T-helper 2 cell treated with Interferon-gamma antibody and Interleukin-4, amounts not matched to agents 5 μg/mL and 100 μg/mL, for 36 hours (primary cell): Measurements from ENCODE around the gene MYCBPAP.
"Not testable (repeated sequence)": the region's sequence is repeated elsewhere in the genome, so short reads cannot be mapped to it uniquely, and the experiment has no call there.

Experiments
- DNase-seq: peaks from one replicate; pipeline ENCODE4 v3.0.0; 2021; ENCODE audit warnings: low spot score
- H3K27ac Mint-ChIP-seq: one replicate; pipeline ENCODE4 v1.8.0; 2021; ENCODE audit warnings: mild to moderate bottlenecking, mixed read lengths
- H3K27me3 Mint-ChIP-seq: one replicate; pipeline ENCODE4 v1.8.0; 2021; ENCODE audit warnings: low read depth, mixed read lengths
- H3K36me3 Mint-ChIP-seq: one replicate; pipeline ENCODE4 v1.8.0; 2021; ENCODE audit warnings: low read depth, mixed read lengths
- H3K4me1 Mint-ChIP-seq: one replicate; pipeline ENCODE4 v1.8.0; 2021; ENCODE audit warnings: low read depth, mixed read lengths
- H3K4me3 Mint-ChIP-seq: one replicate; pipeline ENCODE4 v1.8.0; 2022; ENCODE audit warnings: mild to moderate bottlenecking, moderate library complexity, mixed read lengths
- H3K9me3 Mint-ChIP-seq: one replicate; pipeline ENCODE4 v1.8.0; 2021; ENCODE audit warnings: mixed read lengths

The MYCBPAP gene

GRCh38 chr17:50467114-50467854, 41.0 kb upstream of the MYCBPAP start:
- Mint-ChIP-seq H3K9me3 (no peaks in the 10 kb centered on the region), H3K27me3 (peaks cover 26% of the 10 kb centered on the region), H3K27ac (no peak overlapping the region), H3K4me1 (no peaks in the 10 kb centered on the region), H3K4me3 (no peak overlapping the region), H3K36me3 (no peaks in the 10 kb centered on the region)
- no peak for DNase-seq

GRCh38 chr17:50467855-50468303, 40.4 kb upstream of the MYCBPAP start:
- H3K9me3 Mint-ChIP-seq: no peaks in the 10 kb centered on the region
- DNase-seq: no peak
- no peaks in the 10 kb centered on the region for H3K36me3 Mint-ChIP-seq
- no peaks in the 10 kb centered on the region for H3K4me1 Mint-ChIP-seq
- H3K4me3 Mint-ChIP-seq: no peak overlapping the region
- no peak overlapping the region for H3K27ac Mint-ChIP-seq
- H3K27me3 Mint-ChIP-seq: peaks cover 26% of the 10 kb centered on the region

DNA sequence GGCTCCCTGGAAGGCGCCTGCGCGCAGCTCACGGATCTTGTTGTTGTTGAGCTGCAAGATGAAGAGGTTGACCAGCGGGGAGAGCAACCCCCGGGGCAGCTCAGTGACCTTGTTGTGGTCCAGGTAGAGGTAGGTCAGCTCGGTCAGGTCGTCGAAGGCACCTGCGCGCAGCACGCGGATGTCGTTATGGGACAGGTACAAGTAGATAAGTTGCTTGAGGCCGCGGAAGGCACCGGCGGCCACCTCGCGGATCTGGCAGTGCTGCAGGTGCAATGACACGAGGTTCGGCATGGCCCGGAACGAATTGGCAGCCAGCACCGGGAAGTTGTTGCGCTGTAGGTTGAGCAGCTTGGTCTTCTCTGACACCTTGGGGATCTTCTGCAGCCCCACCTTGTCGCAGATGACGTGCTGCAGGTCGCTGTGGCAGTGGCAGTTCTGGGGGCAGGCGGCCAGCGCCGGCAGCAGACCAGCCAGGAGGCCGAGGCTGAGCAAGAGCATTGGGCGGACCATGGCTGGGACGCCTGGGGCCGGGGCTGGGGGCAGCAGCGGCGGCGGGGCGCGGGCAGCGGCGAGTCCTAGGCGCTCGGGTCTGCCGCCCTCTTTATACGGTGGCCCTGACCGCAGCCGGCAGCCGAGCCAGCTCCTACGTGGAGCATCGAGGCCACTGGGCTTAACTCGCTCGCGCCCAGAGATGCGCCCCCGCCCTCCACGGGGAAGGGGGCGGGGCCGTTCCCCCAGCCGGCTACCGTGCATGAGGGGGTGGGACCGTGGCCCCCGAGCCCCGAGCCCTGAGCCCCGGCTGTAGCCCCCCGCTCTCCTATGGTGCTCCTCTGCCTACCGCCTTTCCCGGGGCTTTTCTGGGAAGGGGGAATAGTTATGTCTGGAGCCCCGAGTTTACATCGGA, 39.7 kb upstream of the MYCBPAP start, which contains the start of gene CHAD:
Gene CHAD (minus strand): TSS at position 577 of the 904 bp plus-strand sequence. CDS start 67 bp downstream, at position 510.
- peaks cover 26% of the 10 kb centered on the region for H3K27me3 Mint-ChIP-seq
- H3K36me3 Mint-ChIP-seq: no peaks in the 10 kb centered on the region
- no peak within 1 kb of the TSS for H3K27ac Mint-ChIP-seq
- H3K4me1 Mint-ChIP-seq: no peaks in the 10 kb centered on the region
- H3K4me3 Mint-ChIP-seq: no peak within 1 kb of the TSS
- no peaks in the 10 kb centered on the region for H3K9me3 Mint-ChIP-seq
- no peak for DNase-seq

- DNase-seq: no peak
- Mint-ChIP-seq H3K4me3 (no peak overlapping the region), H3K27me3 (peaks cover 26% of the 10 kb centered on the region), H3K9me3 (no peaks in the 10 kb centered on the region), H3K36me3 (peaks cover 2% of the 10 kb centered on the region), H3K4me1 (no peaks in the 10 kb centered on the region), H3K27ac (no peak overlapping the region)
Measured at GRCh38 chr17:50469208-50469605, 39.0 kb upstream of the MYCBPAP start.

DNA sequence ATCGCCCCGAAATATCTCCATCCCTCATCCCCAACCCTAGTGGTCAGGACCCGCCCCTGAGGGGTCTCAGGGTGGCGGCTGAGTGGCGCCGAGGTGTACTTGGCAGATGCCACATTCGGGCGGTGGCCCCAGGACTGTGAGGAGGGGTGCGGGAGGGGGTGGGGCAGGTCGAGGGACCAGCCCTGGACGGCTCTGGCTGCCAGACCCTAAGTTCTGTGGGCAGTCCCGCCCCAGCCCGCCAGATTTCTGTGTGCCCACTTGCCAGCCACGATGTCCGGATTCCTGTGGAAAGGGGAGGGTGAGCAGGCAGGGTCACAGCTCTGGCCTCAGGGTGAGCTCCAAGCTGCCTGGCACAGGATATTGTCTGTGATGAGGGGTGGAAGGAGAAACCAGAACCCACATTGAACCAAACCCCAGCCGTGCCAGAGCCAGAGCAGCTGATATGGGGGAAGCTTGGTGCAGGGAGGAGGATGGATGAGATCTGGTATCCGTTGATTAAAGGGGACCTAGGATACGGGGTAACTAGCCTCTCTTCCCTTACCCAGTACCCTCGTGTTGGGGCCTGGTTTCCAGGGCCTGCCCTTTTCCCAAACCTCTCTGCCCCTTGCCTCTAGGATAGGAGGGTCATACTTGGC, 38.5 kb upstream of the MYCBPAP start:
- Mint-ChIP-seq H3K4me1 (no peaks in the 10 kb centered on the region), H3K27me3 (peaks cover 26% of the 10 kb centered on the region), H3K9me3 (no peaks in the 10 kb centered on the region), H3K27ac (no peak overlapping the region), H3K4me3 (no peak overlapping the region), H3K36me3 (peaks cover 2% of the 10 kb centered on the region)
- DNase-seq: no peak

- H3K4me1 Mint-ChIP-seq: no peaks in the 10 kb centered on the region
- DNase-seq: no peak
- H3K4me3 Mint-ChIP-seq: no peak overlapping the region
- no peak overlapping the region for H3K27ac Mint-ChIP-seq
- peaks cover 27% of the 10 kb centered on the region for H3K27me3 Mint-ChIP-seq
- no peaks in the 10 kb centered on the region for H3K9me3 Mint-ChIP-seq
- peaks cover 2% of the 10 kb centered on the region for H3K36me3 Mint-ChIP-seq
Measured at GRCh38 chr17:50470426-50470825, 37.8 kb upstream of the MYCBPAP start.

GRCh38 chr17:50471009-50471905, 37.0 kb upstream of the MYCBPAP start:
- no peaks in the 10 kb centered on the region for H3K9me3 Mint-ChIP-seq
- no peak overlapping the region for H3K27ac Mint-ChIP-seq
- no peaks in the 10 kb centered on the region for H3K4me1 Mint-ChIP-seq
- no peak overlapping the region for H3K4me3 Mint-ChIP-seq
- H3K36me3 Mint-ChIP-seq: peaks cover 2% of the 10 kb centered on the region
- H3K27me3 Mint-ChIP-seq: peaks cover 32% of the 10 kb centered on the region
- no peak for DNase-seq

- Mint-ChIP-seq H3K4me1 (no peaks in the 10 kb centered on the region), H3K9me3 (no peaks in the 10 kb centered on the region), H3K36me3 (peaks cover 2% of the 10 kb centered on the region), H3K27ac (no peak overlapping the region), H3K4me3 (no peak overlapping the region), H3K27me3 (peaks cover 31% of the 10 kb centered on the region)
- no peak for DNase-seq
Measured at GRCh38 chr17:50472286-50472685, 36.0 kb upstream of the MYCBPAP start.

GRCh38 chr17:50472761-50473161, 35.5 kb upstream of the MYCBPAP start:
- H3K9me3 Mint-ChIP-seq, H3K27ac Mint-ChIP-seq, H3K4me3 Mint-ChIP-seq, DNase-seq, H3K4me1 Mint-ChIP-seq, H3K36me3 Mint-ChIP-seq: not testable (repeated sequence)
- peaks cover 26% of the 10 kb centered on the region for H3K27me3 Mint-ChIP-seq

GRCh38 chr17:50473901-50474300, 34.3 kb upstream of the MYCBPAP start:
- Mint-ChIP-seq H3K9me3 (no peaks in the 10 kb centered on the region), H3K27ac (no peak overlapping the region)

GRCh38 chr17:50474523-50474922, 33.7 kb upstream of the MYCBPAP start:
- H3K4me1 Mint-ChIP-seq: peaks cover 9% of the 10 kb centered on the region
- H3K27ac Mint-ChIP-seq: no peak overlapping the region
- no peaks in the 10 kb centered on the region for H3K9me3 Mint-ChIP-seq
- H3K27me3 Mint-ChIP-seq: peaks cover 16% of the 10 kb centered on the region
- DNase-seq: no peak
- H3K4me3 Mint-ChIP-seq: no peak overlapping the region
- H3K36me3 Mint-ChIP-seq: peaks cover 2% of the 10 kb centered on the region

More at GRCh38 chr17:50473901-50474300, 34.3 kb upstream of the MYCBPAP start:
- H3K36me3 Mint-ChIP-seq: peaks cover 2% of the 10 kb centered on the region
- peaks cover 18% of the 10 kb centered on the region for H3K27me3 Mint-ChIP-seq
- no peak overlapping the region for H3K4me3 Mint-ChIP-seq
- no peak for DNase-seq
- peaks cover 6% of the 10 kb centered on the region for H3K4me1 Mint-ChIP-seq

DNA sequence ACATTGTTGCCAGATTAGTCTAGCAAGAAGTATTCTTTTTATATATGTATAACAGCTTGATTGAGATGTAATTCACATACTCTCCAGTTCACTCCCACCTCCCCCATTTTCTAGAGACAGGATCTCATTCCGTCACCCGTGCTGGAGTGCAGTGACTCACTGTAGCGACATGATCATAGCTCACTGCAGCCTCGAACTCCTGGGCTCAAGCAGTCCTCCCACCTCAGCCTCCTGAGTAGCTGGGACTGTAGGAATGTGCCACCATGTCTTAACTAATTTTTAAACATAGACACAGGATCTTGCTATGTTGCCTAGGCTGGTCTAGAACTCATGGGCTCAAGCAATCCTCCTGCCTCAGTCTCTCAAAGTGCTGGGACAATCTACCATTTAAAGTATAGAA, 32.9 kb upstream of the MYCBPAP start:
- Mint-ChIP-seq H3K27ac (no peak overlapping the region), H3K4me3 (no peak overlapping the region), H3K4me1 (peaks cover 17% of the 10 kb centered on the region), H3K36me3 (peaks cover 3% of the 10 kb centered on the region), H3K9me3 (no peaks in the 10 kb centered on the region), H3K27me3 (peaks cover 14% of the 10 kb centered on the region)
- no peak for DNase-seq
